Left hindlimb (tissue), 1 donor: ENCODE measurements around the gene NDUFS6.
"Not testable (repeated sequence)": the region's sequence is repeated elsewhere in the genome, so short reads cannot be mapped to it uniquely, and the experiment has no call there.

ENCODE experiments used
- DNase-seq: peaks from one replicate; pipeline ENCODE4 v3.0.0-alpha.2; 2018

The NDUFS6 gene

GRCh38 chr5:1836176-1836890, 35.1 kb downstream of the NDUFS6 start:
- no peak for DNase-seq

DNA sequence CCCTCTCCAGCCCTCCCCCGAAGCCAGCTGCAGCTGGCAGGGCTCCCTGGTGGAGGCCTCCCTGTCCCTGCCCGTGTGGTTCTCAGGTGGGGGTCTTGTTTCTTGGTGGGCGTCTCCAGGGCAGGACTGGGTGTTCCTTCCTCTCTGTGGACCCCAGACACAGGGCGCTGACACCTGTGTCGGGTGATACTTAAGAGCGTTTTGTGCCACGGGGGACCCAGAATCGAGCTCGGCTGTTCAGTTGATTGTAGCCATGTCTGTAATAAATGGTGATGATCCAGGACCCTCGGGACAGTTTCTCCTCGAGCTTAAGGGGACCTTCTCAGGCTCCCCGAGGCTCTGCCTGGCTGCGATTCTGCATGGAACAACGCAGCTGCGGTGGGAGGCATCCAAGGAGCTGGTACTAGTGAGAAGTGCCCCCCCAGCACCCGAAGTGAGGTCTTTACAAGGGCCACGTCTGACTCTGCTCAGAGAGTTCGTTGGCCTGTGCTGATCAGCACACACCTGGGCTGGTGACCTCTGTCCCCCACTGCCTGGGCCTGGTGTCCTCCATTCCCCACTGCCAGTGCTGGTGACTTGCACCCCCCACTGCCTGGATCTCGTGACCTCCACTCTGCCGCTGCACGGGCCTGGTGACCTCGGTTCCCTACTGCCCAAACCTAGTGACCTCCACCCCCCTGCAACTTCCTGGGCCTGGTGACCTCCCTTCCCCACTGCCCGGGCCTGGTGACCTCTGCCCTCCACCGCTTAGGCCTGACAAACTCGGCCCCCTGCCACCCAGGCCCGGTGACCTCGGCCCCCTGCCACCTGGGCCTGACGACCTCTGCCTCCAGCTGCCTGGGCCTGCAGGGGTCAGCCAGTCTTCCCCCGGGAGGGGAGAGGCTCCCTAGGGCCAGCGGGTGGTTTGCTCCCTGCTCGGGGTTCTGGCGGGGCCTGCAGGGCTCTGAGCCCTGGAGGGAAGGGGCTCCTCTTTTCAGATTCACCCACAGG, 36.0 kb downstream of the NDUFS6 start:
- no peak for DNase-seq

DNA sequence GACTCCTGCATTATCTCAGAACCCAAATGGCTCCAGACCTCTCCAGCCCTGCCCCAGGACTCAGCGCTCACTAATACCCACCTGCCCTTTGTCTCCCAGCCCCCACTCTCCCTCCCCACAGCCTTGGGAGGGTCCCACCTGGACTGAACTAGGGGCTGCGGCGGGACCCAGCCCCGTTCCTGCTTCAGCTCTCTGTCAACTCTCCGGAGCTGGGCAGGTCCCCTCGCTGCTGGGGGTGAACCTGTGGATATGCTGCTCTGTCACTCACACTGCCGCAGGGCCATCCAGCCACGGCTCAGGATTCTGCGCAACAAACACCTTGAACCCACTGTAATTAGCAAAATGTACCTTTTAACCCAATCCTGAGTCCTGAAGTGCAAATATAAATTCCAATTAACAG, 36.8 kb downstream of the NDUFS6 start:
- no peak for DNase-seq

GRCh38 chr5:1840071-1840547, 38.9 kb downstream of the NDUFS6 start:
- DNase-seq = no peak

DNA sequence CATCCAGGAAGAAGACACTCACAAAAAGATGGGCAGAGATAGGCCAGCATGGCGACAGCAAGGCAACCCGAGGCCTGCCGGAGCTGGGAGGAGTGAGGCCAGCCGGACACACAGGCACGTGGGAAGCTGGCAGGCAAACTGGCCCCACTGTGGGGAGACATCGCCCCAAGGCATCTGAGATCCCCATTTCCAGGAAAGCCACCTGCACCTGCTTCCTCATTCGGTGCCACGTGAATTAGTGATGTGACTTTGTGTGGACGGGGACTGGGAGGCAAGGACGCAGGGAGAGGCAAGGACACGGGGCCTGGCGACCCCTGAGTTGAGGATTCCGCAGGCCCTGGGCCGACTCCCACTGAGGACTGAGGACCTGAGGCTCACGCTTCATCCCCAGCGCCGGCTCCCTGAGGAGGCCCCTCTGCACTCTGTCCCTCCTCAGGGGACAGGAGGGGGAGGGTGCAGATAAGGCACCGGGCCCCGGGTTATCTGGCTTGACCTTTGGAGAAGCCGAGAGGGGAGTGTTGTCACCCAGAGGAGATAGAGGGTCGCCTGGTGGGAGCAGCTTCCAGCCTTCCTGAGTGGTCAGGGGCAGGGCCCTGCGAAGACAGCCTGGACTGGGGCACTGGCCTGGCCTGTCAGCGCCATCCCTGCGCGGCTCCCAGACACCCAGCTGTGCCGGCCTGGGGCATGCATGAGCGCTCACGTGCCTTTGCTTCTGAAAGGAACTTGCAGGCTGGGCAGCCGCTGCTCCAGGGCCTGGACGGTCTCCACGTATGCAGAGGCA, 39.7 kb downstream of the NDUFS6 start:
- DNase-seq = no peak

GRCh38 chr5:1842004-1842819, 41.0 kb downstream of the NDUFS6 start:
- no peak for DNase-seq

GRCh38 chr5:1843761-1844160, 42.6 kb downstream of the NDUFS6 start:
- not testable (repeated sequence) for DNase-seq

GRCh38 chr5:1844708-1845436, 43.7 kb downstream of the NDUFS6 start:
- DNase-seq = no peak

- DNase-seq = no peak
Observed at GRCh38 chr5:1845696-1846095, 44.5 kb downstream of the NDUFS6 start.

GRCh38 chr5:1846583-1846982, 45.4 kb downstream of the NDUFS6 start:
- no peak for DNase-seq

DNA sequence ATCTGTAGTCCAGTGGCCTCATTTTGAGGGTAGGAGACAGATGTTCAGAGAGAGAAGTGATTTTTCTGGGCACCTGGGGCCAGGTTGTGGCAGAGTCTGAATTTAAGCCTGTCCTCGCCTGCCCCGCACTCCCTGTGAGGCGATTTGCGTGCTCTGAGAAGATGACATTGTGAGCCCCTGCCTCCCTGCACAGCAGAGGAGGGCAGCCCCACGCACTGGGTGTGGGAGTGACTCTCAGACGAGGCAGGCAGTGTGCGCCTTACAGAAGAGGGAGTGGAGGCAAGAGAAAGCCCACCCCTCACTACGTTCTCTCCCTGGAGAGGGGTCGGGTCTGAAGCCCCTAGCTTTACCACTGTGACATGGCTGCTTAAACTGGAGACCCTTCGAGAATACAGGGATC, 45.8 kb downstream of the NDUFS6 start:
- no peak for DNase-seq

- no peak for DNase-seq
Observed at GRCh38 chr5:1847611-1848010, 46.4 kb downstream of the NDUFS6 start.

GRCh38 chr5:1850324-1851154, 49.3 kb downstream of the NDUFS6 start:
- DNase-seq = peak; percentile 10

DNA sequence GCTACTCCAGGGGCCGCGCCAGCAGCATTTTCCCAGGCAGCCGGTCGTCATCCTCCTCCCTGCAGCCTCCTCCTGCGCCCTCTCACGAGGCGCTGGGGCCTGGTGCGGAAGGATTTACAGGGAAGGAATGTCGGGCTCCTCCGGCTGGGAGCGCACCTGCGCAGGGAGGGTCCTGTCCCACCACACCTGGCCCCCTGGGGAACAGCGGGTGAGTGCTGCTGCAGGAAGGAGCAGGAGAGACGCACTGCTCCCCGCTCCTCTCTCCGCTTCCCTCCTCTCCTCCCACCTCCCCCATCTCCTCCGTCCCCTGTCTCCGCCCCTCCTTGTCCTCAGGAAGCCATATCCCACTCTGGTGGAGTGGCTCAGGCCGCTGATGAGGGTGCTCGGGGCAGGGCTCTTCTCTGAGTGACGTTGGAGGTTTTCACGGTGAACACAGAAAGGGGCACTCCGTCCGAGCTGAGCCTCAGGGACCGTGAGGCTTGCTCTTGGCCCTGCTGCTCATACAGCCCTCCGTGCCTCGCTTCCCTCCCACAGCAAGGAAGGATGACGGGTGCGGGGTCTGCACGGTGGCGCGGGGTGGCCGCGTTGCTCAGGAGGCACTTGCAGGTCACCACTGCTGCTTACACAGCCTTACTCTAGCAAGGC, 50.2 kb downstream of the NDUFS6 start:
- DNase-seq = peak; percentile 28

- DNase-seq = peak; percentile 22
Observed at GRCh38 chr5:1852324-1852947, 51.2 kb downstream of the NDUFS6 start.

GRCh38 chr5:1853531-1853930, 52.3 kb downstream of the NDUFS6 start:
- DNase-seq = peak; percentile 9

DNA sequence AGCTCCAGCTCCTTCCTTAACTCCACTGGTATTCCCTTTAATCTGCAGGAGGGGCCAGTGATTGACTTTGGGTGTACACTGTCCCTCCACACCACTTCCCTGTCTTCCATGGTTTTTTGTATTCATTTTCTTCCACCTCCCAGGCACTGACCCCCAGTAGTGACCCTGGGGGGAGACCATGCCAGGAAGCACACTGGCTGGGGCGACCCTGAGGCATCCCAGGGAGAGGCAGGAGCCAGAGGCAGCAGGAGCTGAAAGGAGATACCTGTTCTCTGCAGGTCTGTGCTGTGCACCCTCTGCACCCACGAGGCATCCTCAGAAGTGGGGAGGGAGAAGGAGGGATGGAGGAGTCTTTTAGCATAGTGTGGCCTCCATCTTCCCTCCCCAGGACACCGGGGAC, 53.9 kb downstream of the NDUFS6 start:
- no peak for DNase-seq

DNA sequence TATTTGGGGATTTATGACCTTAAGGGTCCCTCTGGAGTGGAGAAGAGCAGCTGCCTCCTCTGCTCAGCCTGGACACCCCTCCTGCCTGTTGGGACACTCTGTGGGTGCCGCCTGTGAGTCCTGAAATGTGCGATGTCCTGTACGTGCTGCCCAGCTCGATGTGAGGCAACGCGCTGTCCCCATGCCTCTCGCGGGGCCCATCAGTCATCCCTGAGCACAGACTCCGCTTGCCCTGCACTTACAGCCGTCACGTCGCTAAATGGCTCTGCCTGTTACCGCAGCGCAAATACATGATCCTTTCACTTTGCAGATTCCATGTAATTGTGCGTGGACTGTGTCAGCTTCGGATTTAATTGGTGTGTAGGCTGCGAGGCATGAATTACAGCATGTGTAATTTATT, 54.4 kb downstream of the NDUFS6 start:
- no peak for DNase-seq

- no peak for DNase-seq
Observed at GRCh38 chr5:1856596-1857255, 55.5 kb downstream of the NDUFS6 start.
